HepG2 (cell line): Measurements from ENCODE around the gene ZNRF3. TPM values are rescaled to one million over a fixed set of nuclear protein-coding genes. Genes with fewer than 3 reads are reported as not detected.

Experiments used
- ATAC-seq: fragments of 200-7000 bp; cut with Tn5 transposase; 3 replicates; pipeline ENCODE4 v1.9.1; 2020; ENCODE audit warnings: mild to moderate bottlenecking, moderate library complexity
- BruUV-seq: library from RNA; stranded (reverse); fragments of 400-500 nt; replicated peaks from 2 replicates; lab custom pipeline; 2021; lab: Mats Ljungman, UMichigan
- CTCF ChIA-PET: fragments of 300-600 bp; formaldehyde crosslinking; extraction: SDS; loops from one replicate; lab custom pipeline; 2021; ENCODE audit warnings: low total read pairs, inconsistent platforms, low intra/inter-chr PET ratio; lab: Yijun Ruan, JAX
- POLR2A ChIA-PET: fragments of 350-600 bp; sonication (Branson Sonifier 250); formaldehyde crosslinking; loops from one replicate; lab custom pipeline; 2020; ENCODE audit warnings: antibody characterized with exemption, inconsistent platforms; lab: Yijun Ruan, JAX
- DNase-seq: peaks from one replicate; pipeline ENCODE4 v3.0.0-alpha.2; 2015; ENCODE audit warnings: low spot score
- FAIRE-seq: peaks from 3 replicates; lab custom pipeline; 2011; peaks lifted over from hg19 to GRCh38; lab: Jason Lieb, UNC
- H2AFZ ChIP-seq: one replicate; pipeline ENCODE4 v1.6.1; 2011; ENCODE audit warnings: low read length, inconsistent platforms
- H3K27ac ChIP-seq: fragments of 300-600 bp; 3 replicates; pipeline ENCODE4 v1.8.0; 2011; ENCODE audit warnings: mixed run types, mild to moderate bottlenecking, mixed read lengths, low read length, inconsistent platforms; ENCODE audit not compliant: insufficient read depth; ENCODE audit errors: extremely low read length
- H3K27me3 ChIP-seq, 2 experiments: fragments of 200-600 bp in 1 of 2; 2 replicates in 1 of 2; 3 replicates in 1 of 2; pipeline versions ENCODE4 v1.6.0 to v1.8.0; 2011; ENCODE audit warnings: low read length in 2 of 2, mild to moderate bottlenecking in 2 of 2, moderate library complexity in 2 of 2, inconsistent platforms in 1 of 2; ENCODE audit not compliant: insufficient read depth in 2 of 2, control insufficient read depth in 1 of 2
- H3K36me3 ChIP-seq, 2 experiments: fragments of 200-600 bp in 1 of 2; replicated peaks in 1 of 2; 2 replicates in 1 of 2; 3 replicates in 1 of 2; pipeline versions ENCODE4 v1.5.1 to v1.8.0; 2011; ENCODE audit warnings: low read length in 2 of 2, inconsistent platforms in 1 of 2; ENCODE audit not compliant: insufficient read depth in 2 of 2, control insufficient read depth in 1 of 2
- H3K4me1 ChIP-seq: 2 replicates; pipeline ENCODE4 v1.5.1; 2012; ENCODE audit warnings: low read length, inconsistent platforms; ENCODE audit not compliant: insufficient read depth
- H3K4me2 ChIP-seq: 2 replicates; pipeline ENCODE4 v1.6.0; 2011; ENCODE audit warnings: low read depth, low read length, inconsistent platforms
- H3K4me3 ChIP-seq, 3 experiments: fragments of 200-600 bp in 1 of 3; sonication (generic), shearing (Covaris generic) in 1 of 3; replicated peaks in 1 of 3; 2 replicates each; pipeline ENCODE4 v1.5.1; 2011 to 2016; ENCODE audit warnings: low read length in 3 of 3, inconsistent platforms in 2 of 3, low read depth in 2 of 3, mild to moderate bottlenecking in 2 of 3, control low read depth in 1 of 3, mixed read lengths in 1 of 3; ENCODE audit not compliant: insufficient read depth in 1 of 3
- H3K79me2 ChIP-seq: one replicate; pipeline ENCODE4 v1.6.1; 2011; ENCODE audit warnings: low read length, inconsistent platforms; ENCODE audit not compliant: insufficient read depth
- H3K9ac ChIP-seq: 2 replicates; pipeline ENCODE4 v1.6.0; 2011; ENCODE audit warnings: mild to moderate bottlenecking, low read depth, low read length, inconsistent platforms; ENCODE audit not compliant: insufficient read depth
- H3K9me3 ChIP-seq: 2 replicates; pipeline ENCODE4 v1.5.1; 2012; ENCODE audit warnings: mild to moderate bottlenecking, low read length
- H4K20me1 ChIP-seq: 2 replicates; pipeline ENCODE4 v1.6.0; 2011; ENCODE audit warnings: inconsistent platforms, mild to moderate bottlenecking, low read length, moderate library complexity; ENCODE audit not compliant: insufficient read depth
- CHD4 ChIP-seq: fragments of 200-600 bp; sonication (generic); IDR thresholded peaks from 2 replicates; pipeline ENCODE4 v1.7.0; 2017; ENCODE audit warnings: mild to moderate bottlenecking, low read length, borderline replicate concordance
- DDIT3 ChIP-seq: sonication (generic); formaldehyde crosslinking; IDR thresholded peaks from 2 replicates; pipeline ENCODE4 v1.4.0; 2020; ENCODE audit warnings: mild to moderate bottlenecking, missing genetic modification reagents
- GATAD1 ChIP-seq: IDR thresholded peaks from 2 replicates; pipeline ENCODE4 v1.6.1; 2016; ENCODE audit warnings: missing genetic modification reagents, missing compliant biosample characterization
- GMEB1 ChIP-seq: sonication (generic); formaldehyde crosslinking; IDR thresholded peaks from 2 replicates; pipeline ENCODE4 v1.5.1; 2020; ENCODE audit warnings: missing genetic modification reagents, mild to moderate bottlenecking, borderline replicate concordance
- HNRNPUL1 ChIP-seq: fragments of 200-400 bp; formaldehyde crosslinking; IDR thresholded peaks from 2 replicates; pipeline ENCODE4 v1.6.1; 2017; ENCODE audit warnings: low read depth, mild to moderate bottlenecking, low read length, moderate library complexity
- KDM3A ChIP-seq: IDR thresholded peaks from 2 replicates; pipeline ENCODE4 v1.6.1; 2018; ENCODE audit warnings: low read depth, missing compliant biosample characterization
- MEIS2 ChIP-seq: sonication (generic); formaldehyde crosslinking; IDR thresholded peaks from 2 replicates; pipeline ENCODE4 v1.9.0; 2021; ENCODE audit warnings: mild to moderate bottlenecking, missing genetic modification reagents
- NFIB ChIP-seq: sonication (generic); formaldehyde crosslinking; IDR thresholded peaks from 2 replicates; pipeline ENCODE4 v1.9.0; 2021; ENCODE audit warnings: missing genetic modification reagents, mild to moderate bottlenecking, borderline replicate concordance
- RFX3 ChIP-seq: IDR thresholded peaks from 2 replicates; pipeline ENCODE4 v1.6.1; 2016; ENCODE audit warnings: missing biosample characterization, missing genetic modification reagents
- ZFP36L1 ChIP-seq: sonication (generic); formaldehyde crosslinking; IDR thresholded peaks from 2 replicates; pipeline ENCODE4 v1.8.0; 2022; ENCODE audit warnings: mild to moderate bottlenecking, missing genetic modification reagents, moderate library complexity
- ZFX ChIP-seq: sonication (generic); formaldehyde crosslinking; IDR thresholded peaks from 2 replicates; pipeline ENCODE4 v1.4.0; 2020; ENCODE audit warnings: mild to moderate bottlenecking, low read depth, missing genetic modification reagents, moderate library complexity
- ZNF142 ChIP-seq: sonication (generic); formaldehyde crosslinking; IDR thresholded peaks from 2 replicates; pipeline ENCODE4 v1.4.0; 2020; ENCODE audit warnings: missing genetic modification reagents
- ZNF460 ChIP-seq: sonication (generic); formaldehyde crosslinking; IDR thresholded peaks from 2 replicates; pipeline ENCODE4 v1.5.1; 2020; ENCODE audit warnings: missing genetic modification reagents, mild to moderate bottlenecking, borderline replicate concordance
- ZNF552 ChIP-seq: sonication (generic); formaldehyde crosslinking; IDR thresholded peaks from 2 replicates; pipeline ENCODE4 v1.9.0; 2022; ENCODE audit warnings: missing genetic modification reagents, mild to moderate bottlenecking, borderline replicate concordance
- ZNF672 ChIP-seq: sonication (generic); formaldehyde crosslinking; IDR thresholded peaks from 2 replicates; pipeline ENCODE4 v1.8.1; 2022; ENCODE audit warnings: missing genetic modification reagents
- ZNF878 ChIP-seq: sonication (generic); formaldehyde crosslinking; IDR thresholded peaks from 2 replicates; pipeline ENCODE4 v1.8.1; 2023; ENCODE audit warnings: mild to moderate bottlenecking, missing genetic modification reagents, moderate library complexity
- WGBS: methylation state at CpG from one replicate; pipeline ENCODE4 v1.1.6; 2017; ENCODE audit warnings: low lambda C conversion rate; 5-methylcytosine and 5-hydroxymethylcytosine counted together
- in situ Hi-C: cut with HindIII; loops from 2 replicates; pipeline ENCODE4 v1.10.0; 2017; ENCODE audit warnings: low pct_unique_long_range_greater_than_20kb; ENCODE audit not compliant: extremely low pct_ligation_motif_present
- intact Hi-C: fragments of 100-400 bp; cut with micrococcal nuclease; formaldehyde crosslinking; loops from one replicate; pipeline ENCODE4 v1.10.0; 2022; ENCODE audit not compliant: unreplicated experiment
- polyA plus RNA-seq, 8 experiments: library from polyadenylated mRNA; depleted of rRNA in 3 of 8; stranded (reverse) in 7 of 8; unstranded in 1 of 8; fragments of >200 nt; fragmentation: Illumina TruSeq in 4 of 8; extraction: Trizol in 4 of 8; gene quantifications; 2 replicates each; pipeline versions ENCODE4 v1.2.1 to v1.2.3, GENCODE V29; 2011 to 2016; ENCODE audit warnings: low read depth in 4 of 8, missing spikeins in 1 of 8, mixed read lengths in 1 of 8; ENCODE audit not compliant: insufficient read depth in 1 of 8
- total RNA-seq, 5 experiments: library from RNA; depleted of rRNA; stranded (reverse); fragments of >200 nt; fragmentation: Illumina TruSeq; extraction: Trizol; gene quantifications; 2 replicates each; pipeline ENCODE4 v1.2.3, GENCODE V29; 2016; ENCODE audit warnings: low read depth in 1 of 5
- TF ChIP-seq, protein P1 (sequence below): sonication (generic); formaldehyde crosslinking; conservative IDR thresholded peaks from 2 replicates; pipeline ENCODE4 v1.4.0; 2020; ENCODE audit warnings: missing genetic modification reagents

The ZNRF3 gene
- total and polyA plus RNA-seq, 2 of the 13 experiments (the other 11 are each of a cell fraction or from before 2014, with no cell fraction given) = 20.3 to 36.7 TPM

GRCh38 chr22:28933321-28933720 lies 49.9 kb downstream of the ZNRF3 start:
- Histone ChIP-seq H3K4me1 (peaks cover 97% of the 10 kb centered on the region), H3K79me2 (peaks cover 96% of the 10 kb centered on the region), H3K27me3 (no peaks in the 10 kb centered on the region), H3K27ac (peak overlapping the region; percentile 55), H3K36me3 (peaks cover 6 to 23% of the 10 kb centered on the region in 2 experiments), H3K4me3 (peak overlapping the region in 1 of 3 experiments; percentile 0; a peak in 1 of 6 replicates), H4K20me1 (peaks cover 16% of the 10 kb centered on the region), H3K9me3 (no peaks in the 10 kb centered on the region), H3K9ac (no peak overlapping the region), H3K4me2 (peak overlapping the region; percentile 60), H2AFZ (no peak overlapping the region)
- ChIA-PET POLR2A (interaction anchor here (0.8 to 3.4 kb wide), 10 partner anchors 9 to 133 kb away, joined by 3 to 24 read pairs (median 4); partner anchors contain the start of gene XBP1), CTCF (no interaction called here)
- no TSS peak for BruUV-seq
- in situ Hi-C loops = no loop called here
- no peak for ATAC-seq
- WGBS = 0% methylated on average over 2 of the region's 2 CpGs
- peak; percentile 76 for DNase-seq
- intact Hi-C loops = loop anchor here (2.0 kb wide), 1 partner anchor 19 kb away; no protein-coding TSS in a partner anchor
- FAIRE-seq = peak; percentile 39
- TF ChIP-seq ZNF142 (CRISPR knock-in tag) (no peak), ZNF672 (CRISPR knock-in tag) (no peak), CHD4 (no peak), RFX3 (CRISPR knock-in tag) (no peak), ZFP36L1 (CRISPR knock-in tag) (no peak), ZNF460 (CRISPR knock-in tag) (no peak), GMEB1 (CRISPR knock-in tag) (no peak), MEIS2 (CRISPR knock-in tag) (no peak), ZNF878 (CRISPR knock-in tag) (no peak), HNRNPUL1 (peak; percentile 90), DDIT3 (CRISPR knock-in tag) (no peak), KDM3A (CRISPR knock-in tag) (no peak), GATAD1 (CRISPR knock-in tag) (no peak), NFIB (CRISPR knock-in tag) (no peak), ZFX (no peak), ZNF552 (CRISPR knock-in tag) (no peak)
- TF ChIP-seq, protein P1, sequence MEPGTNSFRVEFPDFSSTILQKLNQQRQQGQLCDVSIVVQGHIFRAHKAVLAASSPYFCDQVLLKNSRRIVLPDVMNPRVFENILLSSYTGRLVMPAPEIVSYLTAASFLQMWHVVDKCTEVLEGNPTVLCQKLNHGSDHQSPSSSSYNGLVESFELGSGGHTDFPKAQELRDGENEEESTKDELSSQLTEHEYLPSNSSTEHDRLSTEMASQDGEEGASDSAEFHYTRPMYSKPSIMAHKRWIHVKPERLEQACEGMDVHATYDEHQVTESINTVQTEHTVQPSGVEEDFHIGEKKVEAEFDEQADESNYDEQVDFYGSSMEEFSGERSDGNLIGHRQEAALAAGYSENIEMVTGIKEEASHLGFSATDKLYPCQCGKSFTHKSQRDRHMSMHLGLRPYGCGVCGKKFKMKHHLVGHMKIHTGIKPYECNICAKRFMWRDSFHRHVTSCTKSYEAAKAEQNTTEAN (CRISPR knock-in tag) = no peak
